Jurkat, Clone E6-1 (cell line): Measurements from ENCODE around the gene CDH22.

Experiments
- DNase-seq: peaks from one replicate; pipeline ENCODE4 v3.0.0-alpha.2; 2011; ENCODE audit warnings: low read depth, low spot score
- H3K4me3 ChIP-seq: 2 replicates; pipeline ENCODE4 v1.5.1; 2011; ENCODE audit warnings: mild to moderate bottlenecking, low read length, control low read depth, moderate library complexity

The CDH22 gene

DNA sequence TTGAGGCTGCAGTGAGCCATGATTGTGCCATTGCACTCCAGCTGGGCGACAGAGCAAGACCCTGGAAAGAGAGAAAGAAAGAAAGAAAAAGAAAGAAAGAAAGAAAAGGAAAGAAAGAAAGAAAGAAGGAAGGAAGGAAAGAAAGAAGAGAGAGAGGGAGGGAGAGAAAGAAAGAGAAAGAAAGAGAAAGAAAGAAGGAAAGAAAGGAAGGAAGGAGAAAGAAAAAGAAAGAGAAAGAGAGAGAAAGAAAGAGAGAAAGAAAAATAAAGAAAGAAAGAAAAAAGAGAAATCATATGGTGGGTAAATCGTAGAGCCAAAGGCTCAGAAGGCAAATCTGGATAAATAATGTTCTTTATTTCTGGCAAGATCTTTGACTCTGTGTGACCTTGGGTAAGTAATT, 136.8 kb downstream of the CDH22 start:
- H3K4me3 ChIP-seq: no peak overlapping the region
- DNase-seq: no peak

DNA sequence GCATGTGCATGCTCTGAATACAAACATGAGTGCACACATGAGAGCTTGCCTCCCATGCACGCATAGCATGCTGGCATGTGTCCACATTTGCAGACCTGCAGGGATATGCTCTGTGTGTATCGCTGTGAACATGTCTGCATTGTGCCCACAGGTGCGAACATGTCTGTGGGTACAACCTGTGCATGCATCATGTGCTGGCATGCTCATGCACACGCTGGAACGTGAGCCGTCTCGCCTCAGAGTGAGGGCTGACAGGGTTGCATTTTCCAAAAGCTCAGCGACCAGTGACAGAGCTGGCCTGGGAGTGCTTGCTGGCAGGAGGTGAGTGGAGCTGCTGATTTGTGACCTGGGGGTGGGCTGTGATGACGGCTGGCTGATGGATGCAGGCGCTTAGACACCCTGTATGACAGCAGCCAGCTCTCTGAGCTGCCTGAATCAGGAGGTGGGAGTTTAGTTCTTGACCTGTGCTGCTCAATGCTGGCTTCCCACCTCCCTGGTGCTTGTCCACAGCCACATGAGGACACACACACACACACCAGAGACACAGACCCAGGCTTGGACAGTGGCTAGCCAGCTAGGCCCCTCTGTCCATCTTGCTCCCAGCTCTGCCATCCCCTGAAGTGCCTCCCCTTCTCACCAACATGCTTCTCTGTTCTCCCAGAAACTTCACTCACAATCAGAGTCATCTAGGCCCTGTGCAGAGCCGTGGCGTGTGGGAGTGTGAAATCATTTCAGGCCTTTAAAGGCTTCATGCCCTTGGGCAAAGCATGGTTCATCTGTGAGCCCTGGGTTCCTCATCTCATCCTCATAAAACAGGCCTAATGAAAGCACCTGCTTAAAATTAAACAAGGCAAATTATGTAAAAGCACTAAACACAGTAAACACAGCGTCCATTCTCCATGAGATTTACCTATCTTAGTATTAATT, 138.8 kb downstream of the CDH22 start:
- no peak overlapping the region for H3K4me3 ChIP-seq
- no peak for DNase-seq

GRCh38 chr20:46168438-46168837, 139.9 kb downstream of the CDH22 start:
- H3K4me3 ChIP-seq: no peak overlapping the region
- no peak for DNase-seq

GRCh38 chr20:46167080-46167479, 141.2 kb downstream of the CDH22 start:
- no peak overlapping the region for H3K4me3 ChIP-seq
- no peak for DNase-seq

DNA sequence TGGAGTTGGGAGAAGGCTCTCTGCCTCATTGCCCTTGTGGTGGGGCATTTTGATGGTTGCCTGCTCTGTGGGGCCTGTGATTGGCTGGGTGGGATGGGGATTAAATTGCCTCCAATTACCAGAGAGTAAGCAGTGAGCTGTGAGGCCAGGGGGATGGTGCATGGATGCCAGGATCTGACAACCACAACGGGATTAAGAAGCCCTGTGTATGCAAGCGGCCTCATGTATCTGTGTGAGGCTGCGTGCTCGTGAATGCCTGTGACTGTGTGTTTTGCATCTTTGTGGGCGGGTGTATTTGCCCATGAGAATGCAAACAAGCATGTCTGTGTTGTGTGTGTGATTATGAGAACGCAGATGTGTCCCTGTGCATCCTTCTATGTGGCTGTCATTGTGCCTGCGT, 144.0 kb downstream of the CDH22 start:
- no peak for DNase-seq
- no peak overlapping the region for H3K4me3 ChIP-seq

DNA sequence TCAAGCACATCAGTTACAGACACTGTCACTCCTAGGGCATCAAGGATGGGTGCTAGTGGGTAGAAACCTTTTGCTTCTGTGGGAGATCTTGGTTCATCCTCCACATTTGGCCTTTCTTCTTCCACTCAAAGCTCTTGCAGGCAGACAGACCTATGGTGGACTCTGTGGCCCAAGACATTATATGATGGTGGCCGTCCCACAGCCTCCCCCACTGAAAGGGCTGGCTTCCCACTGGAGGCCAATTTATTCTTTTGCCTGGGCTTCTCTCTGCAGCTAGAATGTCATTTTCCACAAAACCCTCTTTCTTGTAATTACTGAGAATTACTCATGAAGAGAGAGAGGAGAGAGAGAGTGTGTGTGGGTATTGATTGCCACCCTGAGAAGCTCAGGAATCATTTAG, 146.4 kb downstream of the CDH22 start:
- DNase-seq: no peak
- no peak overlapping the region for H3K4me3 ChIP-seq

DNA sequence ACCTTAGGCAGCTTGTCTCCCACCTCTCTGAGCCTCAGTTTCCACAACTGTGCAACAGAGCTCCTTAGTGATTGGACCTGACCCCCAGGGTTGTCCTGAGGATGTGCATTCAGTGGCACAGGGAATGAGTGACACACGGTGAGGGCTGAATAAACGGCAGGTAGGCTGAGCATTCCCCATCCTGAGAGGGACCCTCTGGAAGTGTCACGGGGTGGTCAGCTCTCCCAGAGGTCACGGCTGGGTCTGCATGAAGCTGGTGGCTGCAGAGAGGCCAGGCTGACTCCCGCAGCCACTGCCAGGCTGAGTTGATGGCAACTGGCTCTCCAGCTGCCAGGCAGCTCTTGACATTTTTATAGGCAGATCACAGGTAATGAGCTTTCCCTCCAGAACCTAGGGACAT, 147.6 kb downstream of the CDH22 start:
- DNase-seq: no peak
- no peak overlapping the region for H3K4me3 ChIP-seq

DNA sequence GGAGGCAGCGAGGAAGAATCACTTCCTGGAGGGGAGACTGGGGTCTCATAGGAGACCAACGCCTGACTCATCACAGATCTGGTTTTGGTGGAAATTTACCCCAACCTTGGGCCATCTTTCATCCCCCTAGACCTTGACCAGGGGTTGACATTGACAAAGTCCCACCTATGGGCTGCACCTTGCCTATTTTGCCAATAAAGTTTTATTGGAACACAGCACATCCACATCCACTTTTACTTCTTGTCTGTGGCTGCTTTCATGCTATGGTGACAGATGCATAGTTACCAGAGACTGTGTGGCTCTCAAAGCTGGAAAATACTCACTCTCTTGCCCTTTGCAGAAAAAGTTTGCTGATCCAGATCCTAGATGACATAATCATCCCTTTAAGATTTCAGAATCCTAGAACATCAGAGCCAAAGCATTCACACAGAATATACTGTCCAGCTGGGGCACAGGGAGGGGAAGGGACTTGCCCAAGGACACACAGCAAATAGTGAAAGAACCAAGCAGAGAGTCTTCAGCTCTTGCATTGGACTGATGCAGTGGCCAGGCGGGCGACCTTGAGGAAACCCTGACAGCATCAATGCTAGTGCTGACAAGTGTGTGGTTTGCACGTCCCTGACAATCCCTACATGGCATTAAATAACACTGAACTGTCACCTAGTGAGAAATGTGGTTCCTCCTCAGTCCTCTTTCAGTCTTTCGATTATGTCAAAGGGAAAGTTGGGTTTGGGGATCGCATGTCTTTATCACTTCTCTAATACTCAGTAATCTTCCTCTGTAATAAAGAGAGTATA, 149.0 kb downstream of the CDH22 start:
- no peak for DNase-seq
- H3K4me3 ChIP-seq: no peak overlapping the region

DNA sequence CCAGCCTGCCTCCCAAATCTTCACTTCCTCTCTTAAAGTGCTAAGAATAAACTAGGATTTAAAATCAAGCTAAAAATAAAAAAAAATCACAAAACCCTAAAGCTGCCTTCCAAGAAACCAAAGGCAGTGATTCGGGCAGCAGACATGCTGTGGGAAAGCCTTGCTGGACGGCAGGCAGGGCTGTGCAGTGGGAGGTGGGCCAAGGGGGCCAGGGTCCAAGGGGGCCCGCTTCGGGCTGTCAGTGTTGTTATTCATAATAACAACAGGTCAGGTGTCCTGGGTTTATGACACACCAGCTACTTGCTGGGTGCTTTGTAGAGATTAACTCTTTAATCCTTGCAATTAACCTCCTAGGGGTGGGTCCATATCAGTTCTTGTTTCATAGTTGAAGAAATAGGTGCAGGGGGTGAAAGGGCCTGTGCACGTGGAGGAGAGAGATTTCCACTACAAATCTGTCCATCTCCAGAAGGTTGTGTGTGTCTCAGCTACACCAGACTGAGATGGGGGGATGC, 149.8 kb downstream of the CDH22 start:
- H3K4me3 ChIP-seq: no peak overlapping the region
- no peak for DNase-seq

DNA sequence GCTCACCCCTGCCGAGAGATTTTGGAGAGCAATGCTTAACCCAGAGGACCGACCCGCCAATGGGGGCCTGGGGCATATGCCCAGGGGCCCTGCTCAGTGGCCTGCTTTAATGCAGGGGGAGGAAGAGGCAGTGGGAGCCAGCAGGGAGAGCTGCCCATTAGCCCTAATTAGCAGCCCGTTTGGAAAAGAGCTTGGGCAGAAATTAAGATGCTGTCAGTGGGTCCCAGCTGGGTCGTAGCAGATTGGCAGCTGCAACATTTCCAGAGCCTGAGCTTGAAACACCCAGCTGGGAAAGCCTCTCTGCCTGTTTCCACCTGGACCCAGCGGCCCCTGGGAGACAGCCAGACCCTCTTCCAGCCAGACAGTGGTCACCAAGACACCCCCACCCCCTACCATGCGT, 150.7 kb downstream of the CDH22 start:
- H3K4me3 ChIP-seq: no peak overlapping the region
- DNase-seq: no peak

DNA sequence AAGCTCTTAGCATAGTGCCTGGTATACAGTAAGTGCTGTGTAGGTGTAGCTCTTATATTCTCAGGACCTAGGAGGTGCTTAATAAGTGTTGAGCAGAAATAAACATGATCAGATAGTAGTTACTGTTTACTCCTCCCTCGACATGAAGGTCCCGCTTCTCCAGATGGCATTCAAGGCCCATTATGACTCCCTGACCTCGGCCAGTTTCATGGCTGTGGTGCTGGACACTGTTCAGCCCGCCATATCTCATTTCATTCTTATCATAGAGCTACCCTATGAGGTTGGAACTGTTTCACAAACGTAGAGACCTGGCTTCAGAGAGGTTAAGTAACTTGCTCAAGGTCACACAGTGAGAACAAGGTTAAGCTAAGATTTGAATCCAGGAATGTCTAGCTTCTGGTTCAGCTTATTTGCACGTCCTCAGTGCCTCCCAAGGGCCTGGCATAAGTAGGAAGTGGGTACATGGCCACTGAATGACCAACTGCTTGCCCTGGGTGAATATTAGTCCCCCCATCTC, 151.2 kb downstream of the CDH22 start:
- H3K4me3 ChIP-seq: no peak overlapping the region
- DNase-seq: no peak

GRCh38 chr20:46156065-46156464, 152.2 kb downstream of the CDH22 start:
- no peak overlapping the region for H3K4me3 ChIP-seq
- DNase-seq: no peak

GRCh38 chr20:46154796-46155195, 153.5 kb downstream of the CDH22 start:
- no peak overlapping the region for H3K4me3 ChIP-seq
- DNase-seq: no peak

GRCh38 chr20:46154305-46154704, 154.0 kb downstream of the CDH22 start:
- H3K4me3 ChIP-seq: no peak overlapping the region
- no peak for DNase-seq

- DNase-seq: no peak
- H3K4me3 ChIP-seq: no peak overlapping the region
Measured at GRCh38 chr20:46152824-46153586, 155.3 kb downstream of the CDH22 start.

DNA sequence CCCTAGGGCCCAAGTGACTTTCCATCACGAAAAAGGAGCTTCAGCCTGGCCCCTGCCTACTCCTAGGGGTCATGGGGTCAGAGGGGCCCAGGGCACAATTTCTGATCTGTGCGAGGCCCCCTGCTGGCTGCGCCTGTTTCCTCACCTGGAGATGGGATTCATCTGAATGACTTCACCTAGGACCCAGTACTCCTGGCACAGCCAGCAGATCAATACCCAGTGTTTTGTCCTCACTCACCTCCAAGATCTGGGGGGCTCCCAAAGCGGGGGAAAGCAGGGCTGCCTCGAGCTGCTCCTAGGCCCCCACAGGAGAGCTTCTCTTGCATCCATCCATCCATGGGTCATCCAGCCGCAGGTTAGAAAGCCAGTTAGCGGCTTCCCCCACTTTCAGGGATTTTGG, 156.4 kb downstream of the CDH22 start:
- DNase-seq: no peak
- no peak overlapping the region for H3K4me3 ChIP-seq

- DNase-seq: no peak
- H3K4me3 ChIP-seq: no peak overlapping the region
Measured at GRCh38 chr20:46150943-46151342, 157.4 kb downstream of the CDH22 start.

- H3K4me3 ChIP-seq: no peak overlapping the region
- no peak for DNase-seq
Measured at GRCh38 chr20:46148313-46149208, 159.7 kb downstream of the CDH22 start.
